CD1c-positive myeloid dendritic cell (primary cell): Measurements from ENCODE around the gene COPS8.

ENCODE experiments used
- DNase-seq: peaks from one replicate; pipeline ENCODE4 v3.0.0-alpha.2; 2016; ENCODE audit errors: extremely low spot score

COPS8 gene

DNA sequence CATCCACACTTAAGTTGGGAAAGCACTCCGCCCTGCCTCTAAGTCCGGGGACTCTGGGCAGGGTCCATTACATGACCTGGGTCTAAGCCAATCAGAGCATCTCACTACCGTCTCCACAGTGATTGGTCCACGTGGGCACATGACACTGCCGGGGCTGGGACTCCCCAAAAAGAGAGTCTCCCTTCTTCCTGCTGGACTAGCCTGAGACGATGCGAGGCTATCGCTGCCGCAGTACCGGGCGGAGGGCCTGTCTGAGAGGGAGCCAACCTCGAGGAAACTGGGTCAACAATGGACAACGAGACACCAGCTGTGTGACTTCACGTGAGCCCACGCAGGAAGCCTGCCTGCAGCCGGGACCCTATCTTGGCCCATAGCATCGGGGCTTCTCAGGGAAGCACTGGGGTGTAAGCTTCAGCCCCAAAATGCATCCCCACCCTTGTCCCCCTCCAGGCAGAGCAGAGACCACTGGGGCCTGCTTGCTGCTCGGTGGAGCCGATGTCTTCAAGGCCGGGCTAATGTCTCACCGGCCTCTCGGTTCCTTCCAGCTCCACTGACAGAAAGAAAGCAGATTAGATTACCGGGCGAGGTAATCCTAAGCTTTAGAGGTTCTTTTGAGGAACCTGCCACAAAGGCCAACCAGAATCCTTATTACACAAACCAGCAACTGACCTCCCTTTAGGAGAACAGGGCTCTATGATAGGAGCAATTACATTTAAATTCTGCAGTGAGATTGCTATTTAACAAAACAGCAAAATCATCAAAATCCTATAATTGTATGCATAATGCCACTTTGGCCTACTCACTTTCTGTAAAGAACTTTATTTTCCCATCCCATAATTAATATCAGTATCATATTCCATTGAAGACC is 21.3 kb upstream of the COPS8 start:
- DNase-seq: peak; percentile 9

DNA sequence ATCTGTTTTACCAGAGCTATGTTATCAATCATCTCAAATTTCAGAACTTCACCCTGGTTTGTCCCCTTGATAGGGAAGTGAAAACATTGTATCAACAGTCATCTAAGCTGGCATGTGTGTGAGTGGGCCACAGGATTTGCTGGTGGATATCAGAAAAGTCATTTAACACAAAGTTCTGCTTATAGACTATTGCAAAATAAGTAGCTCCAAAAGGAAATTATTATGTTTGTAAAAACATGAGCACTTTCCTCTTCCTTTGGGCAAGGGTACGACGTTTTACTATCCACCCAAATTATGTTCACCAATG is 20.7 kb upstream of the COPS8 start:
- DNase-seq: peak; percentile 28

DNA sequence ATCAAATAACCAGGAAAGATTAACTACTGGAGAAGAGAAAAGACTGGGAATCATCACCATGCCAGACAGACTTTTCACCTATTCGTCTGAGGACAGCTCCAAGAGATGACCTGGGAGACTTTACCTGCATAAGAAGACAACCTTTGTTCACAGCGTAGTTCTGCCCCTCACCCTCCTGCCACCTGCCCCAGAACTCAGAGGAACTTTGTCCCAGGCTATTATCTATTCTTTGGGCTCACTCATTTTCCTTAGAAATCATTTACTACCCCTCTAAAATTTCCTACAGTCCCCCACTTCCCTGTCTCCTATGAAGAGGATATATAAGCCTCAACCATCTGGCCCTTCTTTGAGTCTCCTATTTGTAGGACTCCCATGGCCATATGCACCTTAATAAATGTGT is 19.3 kb upstream of the COPS8 start:
- DNase-seq: no peak

DNA sequence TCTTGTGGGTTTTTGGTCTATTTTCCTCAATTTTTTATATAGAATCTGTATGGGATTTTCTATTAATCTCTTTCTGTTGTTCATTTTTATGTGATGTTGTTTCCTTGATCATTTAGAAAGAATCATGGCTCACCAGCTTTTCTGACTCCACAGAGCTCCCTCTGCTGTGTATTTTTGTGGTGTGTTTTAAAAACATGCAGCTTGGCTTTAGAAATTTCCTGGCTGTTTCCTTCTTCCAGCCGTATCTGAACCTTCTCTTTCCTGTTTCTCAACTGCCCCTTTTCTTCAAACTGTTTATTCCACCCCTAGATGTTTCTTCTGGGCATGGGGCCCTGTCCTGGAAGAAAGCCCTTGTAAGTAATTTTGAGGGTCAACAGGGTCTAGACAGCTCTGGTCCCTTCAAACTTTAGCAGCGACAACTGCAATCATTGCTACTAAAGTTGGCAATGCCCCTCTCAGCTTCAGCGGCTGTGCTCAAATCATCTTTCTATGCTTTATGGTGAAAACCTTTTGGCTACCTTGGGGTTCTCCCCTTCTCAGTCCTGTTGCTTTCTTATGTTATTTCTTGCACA is 17.6 kb upstream of the COPS8 start:
- DNase-seq: no peak

DNA sequence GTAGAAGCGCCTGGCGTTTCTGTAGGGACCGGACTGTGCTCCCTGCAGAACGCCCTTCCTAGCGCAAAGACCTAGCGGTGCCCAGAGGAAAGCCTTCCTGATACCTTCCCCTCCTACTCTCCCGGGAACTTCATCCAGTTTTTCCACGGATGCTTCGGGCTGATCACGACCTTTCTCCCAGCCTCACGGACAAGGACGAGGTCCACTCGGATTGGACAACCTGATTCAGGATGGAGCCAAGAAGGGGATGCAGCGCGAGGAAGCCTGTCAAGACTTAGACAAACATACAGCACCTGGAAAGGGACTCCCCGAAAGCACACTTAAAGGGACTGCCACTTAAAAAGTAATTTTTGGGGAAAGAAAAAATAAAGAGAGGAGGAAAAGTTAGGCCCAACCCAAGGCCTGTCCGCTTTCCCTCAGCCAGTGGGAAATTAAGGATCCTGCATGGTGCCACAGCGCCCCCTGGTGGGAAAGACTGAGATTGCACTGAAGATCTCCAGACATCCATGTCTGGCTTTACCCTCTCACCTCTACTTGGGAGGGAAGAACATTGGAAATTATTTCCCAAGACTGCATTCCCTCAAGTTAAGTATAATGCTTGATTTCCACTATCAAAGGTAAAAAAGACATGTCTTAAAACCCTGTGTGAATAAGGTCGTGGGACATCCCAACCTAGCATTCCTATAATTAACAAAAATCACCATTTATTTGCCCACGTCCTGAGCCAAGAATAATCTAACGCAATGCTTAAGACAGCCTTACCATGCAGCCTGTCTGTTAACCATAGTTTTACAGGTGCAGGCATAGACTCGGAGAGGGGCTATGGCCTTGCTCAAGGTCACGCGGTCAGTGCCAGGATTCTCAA is 13.4 kb upstream of the COPS8 start:
- DNase-seq: peak; percentile 80

DNA sequence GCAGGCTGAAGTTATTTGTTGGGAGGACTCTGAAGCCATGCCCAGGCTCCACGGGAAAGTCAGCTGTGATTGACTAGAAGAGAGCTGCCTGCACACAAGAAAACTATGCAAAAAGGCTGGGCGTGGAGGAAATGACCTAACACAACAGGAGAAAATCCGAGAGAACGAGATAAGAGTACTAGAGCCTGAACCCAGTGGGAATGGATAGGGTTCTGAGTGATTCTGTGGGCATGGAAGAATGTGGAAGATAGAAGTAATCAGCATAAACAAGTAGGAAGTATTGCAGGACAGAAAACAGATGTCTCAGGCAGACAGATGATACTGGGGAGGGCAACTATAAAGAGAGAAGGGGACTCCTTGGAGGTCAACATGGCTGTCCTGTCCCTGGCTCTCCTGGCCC is 12.1 kb upstream of the COPS8 start:
- no peak for DNase-seq

DNA sequence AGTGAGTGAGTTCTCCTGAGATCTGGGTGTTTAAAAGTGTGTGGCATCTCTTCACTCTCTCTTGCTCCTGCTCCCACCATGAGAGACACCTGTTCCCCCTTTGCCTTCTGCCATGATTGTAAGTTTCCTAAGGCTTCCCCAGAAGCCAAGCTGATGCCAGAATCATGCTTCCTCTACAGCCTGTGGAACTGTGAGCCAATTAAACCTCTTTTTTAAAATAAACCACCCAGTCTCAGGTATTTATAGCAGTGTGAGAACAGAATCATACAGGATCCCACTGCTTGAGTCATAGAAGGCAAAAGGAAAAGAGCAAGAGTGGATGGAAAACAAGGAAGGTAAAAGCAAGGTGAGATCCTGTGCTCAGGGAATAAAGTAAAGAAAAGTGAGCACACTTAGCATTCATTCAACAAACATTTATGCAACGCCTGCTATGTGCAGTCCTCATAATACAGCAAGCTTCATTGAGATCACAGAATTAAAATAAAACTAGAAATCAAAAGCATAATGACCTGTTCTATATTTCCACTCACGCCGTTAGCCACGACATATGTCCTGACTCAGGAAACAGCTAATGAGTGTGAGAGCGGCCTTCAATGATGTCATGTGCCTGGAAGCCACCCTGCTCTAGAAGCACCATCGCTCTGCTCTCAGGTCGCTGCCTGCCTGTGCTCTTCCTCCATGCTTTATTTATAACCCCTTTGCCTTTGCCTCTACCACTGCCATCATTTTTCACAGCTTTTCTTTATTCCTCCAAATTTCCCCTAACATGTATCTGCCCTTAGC is 11.3 kb upstream of the COPS8 start:
- no peak for DNase-seq

DNA sequence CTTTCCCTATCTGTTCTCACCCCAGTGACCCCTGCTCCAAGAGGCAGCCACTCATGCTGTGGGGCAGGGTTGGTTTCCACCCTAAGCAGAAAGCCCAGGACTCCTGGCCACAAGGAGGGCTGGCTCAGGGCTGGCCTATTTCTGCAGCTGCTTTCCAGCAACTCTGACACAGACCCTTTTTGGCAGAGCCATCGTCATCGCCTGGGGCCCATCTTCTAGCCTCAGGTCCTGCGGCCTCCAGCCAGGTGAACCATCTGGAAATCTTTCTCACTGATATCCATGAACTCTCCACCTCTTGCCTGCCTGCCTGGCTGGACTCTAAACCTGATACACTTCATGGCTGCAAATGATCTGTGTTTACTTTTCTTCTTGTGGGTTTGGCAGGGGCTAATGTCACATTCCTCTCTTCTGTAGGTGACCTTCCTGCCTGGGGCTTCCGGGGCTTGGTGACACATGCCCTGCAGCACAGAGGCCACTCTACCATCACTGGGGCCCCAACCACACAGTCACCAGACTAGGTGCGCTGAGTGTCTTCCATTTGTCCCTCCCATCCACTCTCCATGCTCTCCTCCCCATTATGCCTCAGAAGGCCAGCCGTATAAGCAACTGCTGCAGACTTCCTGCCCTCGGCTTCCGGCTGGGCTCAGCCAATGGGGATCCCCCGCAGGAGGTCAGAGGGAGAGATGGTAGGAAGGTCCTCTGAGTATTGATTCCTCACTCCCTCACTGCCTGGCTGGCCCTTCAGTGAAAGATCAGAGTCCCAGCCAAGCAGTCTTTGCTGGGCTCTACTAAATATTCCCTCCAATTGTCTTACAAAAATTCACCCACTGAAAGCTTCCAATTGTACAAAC is 9.7 kb upstream of the COPS8 start:
- DNase-seq: no peak

DNA sequence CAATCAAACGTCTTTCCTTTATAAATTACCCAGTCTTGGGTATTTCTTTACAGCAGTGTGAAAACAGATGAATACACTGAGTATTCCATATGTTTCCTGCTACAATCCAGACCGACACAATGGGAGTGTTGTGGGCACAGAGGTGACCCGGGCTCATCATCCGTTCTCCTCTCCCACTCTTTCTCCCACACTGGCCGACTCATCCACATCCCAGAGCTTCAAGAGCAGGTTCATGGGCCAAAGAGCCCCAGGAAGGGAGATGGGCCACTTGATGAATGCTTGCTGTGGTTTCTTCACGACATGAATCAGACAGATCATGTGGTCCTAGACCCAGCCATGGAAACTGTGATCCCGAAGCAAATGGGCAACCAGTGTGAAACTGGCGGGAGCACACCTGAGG is 4.1 kb upstream of the COPS8 start:
- DNase-seq: no peak

DNA sequence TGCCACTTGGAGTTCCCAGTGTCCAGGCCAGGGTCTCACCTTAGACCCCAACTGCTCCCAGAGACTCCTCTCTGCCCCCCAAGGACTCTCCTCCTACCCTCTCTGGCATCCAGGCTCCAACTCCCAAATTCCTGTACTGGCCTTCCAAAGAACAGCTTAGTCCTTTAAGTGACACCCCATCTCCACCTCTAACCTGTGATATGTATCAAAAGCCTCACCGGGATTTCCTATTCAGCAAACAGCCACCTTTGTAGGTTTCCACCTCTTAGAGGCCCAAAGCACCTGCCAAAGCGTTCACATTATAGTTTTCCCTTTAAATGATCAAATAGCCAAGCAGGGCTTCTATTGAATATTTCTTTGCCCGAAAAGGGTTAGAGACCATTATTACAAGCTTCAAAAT is 2.7 kb upstream of the COPS8 start:
- DNase-seq: no peak

DNA sequence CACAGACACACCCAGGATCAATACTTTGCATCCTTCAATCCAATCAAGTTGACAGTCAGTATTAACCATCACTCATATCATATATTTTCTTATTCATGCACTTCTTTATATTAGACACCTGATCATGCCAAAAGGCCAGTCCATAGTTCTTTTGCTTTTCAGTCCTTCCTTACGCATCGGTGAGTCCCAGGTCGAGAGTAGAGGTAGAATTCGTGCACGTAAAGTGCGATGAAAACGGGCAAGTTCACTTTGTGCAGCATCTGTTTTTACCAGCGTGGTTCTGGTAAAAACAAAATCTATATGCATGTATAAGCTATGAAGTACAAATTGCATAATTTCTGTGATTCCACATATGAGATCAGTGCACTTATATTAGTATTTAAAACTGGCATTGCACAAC is 1.2 kb upstream of the COPS8 start:
- no peak for DNase-seq

DNA sequence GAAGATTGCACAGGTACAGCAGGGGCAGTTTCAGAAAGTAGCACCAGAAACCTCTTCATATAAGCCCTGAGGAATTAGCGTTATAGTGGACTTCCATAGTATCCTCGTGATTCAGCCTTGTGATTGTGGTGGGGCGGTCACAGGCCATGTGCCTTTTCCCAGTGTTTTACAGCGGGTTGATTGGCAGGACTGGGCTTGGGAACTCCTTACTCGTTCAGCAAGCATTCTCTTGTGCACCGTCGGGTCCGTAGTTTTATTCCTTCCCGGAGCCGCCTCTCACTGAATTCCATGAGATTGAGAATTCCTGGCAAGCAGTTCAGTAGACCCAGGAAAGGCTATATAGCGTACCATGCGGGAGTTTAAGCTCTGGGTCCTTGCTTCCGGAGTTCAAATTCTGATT is 5.2 kb downstream of the COPS8 start:
- no peak for DNase-seq

DNA sequence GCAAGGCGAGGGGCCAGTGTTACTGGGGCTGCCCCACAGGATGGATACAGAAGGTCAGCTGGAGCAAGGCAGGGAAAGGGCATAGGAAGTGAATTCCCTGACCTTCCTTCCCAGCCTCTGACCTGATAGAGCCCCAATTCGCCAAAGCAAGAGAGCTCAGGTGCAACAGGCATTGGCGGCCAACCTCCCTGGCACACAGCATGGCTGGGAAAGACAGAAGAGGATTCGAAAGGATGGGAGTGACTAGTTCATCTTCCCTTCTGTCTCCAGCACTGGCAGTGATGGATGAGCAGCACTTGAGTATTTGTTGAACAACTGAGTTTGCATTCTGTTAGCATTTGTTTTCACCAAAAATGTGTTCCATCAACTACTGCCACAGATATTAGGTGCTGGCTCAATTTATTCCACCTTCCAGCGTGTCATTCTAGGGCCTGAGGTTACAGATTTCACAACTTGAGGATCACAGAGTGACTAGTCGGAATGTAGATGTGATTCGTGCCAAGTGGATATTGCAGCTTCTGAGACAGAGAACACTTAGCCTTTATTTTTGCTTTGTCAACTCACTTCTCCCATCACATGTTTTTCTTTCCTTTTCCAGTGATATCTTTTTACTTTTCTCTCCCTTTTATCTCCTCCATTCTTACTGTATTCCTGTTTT is 6.2 kb downstream of the COPS8 start:
- no peak for DNase-seq

DNA sequence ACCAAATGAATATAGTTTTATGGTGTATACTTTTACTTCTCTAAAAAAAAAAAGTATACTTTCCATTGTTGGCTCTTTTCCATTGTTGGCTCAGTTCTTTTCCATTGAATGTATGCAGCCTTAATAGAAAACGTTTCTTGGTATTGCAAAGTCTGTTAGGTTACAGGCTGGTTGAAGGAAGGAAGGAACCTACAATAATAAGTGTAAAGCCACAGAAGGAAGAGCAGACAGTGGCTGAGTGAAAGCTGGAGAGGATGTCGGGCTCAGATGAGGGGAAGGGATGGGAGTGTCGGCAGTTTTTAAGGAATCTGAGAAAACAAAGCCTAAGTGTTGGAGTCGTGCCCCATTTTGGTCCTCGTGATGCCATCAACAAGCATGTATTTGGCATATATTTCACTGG is 6.8 kb downstream of the COPS8 start:
- no peak for DNase-seq

DNA sequence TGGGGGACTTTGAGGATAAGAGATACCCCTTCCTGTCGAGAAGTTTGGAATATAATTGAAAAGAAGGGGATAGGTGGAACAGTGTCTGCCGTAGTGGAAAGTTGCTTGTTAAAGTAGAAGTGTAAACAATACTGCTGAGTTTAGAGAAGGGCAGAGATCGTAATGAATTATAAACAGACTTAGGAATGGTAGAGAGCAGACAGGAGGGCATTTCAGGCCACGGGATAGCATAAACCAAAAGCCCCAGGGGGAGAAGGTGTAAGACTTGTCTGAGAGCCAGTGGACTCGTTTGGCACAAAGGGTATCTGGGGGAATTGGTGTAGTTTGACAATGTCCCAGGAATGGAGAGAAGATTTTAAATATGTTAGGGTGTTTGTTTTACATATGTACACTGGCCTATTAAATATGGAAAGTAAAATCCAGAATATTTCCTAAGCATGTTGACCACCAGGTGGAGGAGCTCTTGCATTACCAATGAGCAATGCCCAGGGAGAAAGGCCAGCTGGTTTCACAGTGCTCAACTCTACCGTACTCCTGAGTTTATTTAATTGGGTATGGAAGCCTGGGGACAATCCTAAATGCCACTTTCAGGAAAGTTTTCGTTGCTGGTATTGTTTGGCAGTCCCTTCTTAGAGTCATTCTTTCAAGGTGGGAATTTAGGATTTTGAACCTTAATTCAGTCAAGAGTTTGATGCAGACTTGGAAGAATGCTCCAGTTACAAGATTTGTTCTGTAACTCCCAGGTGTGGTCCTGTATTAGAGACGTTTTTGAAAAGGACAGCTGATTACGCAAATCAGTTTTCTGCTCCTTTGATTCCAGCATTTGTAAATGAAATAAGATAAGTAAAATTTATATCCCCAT is 7.5 kb downstream of the COPS8 start:
- no peak for DNase-seq

DNA sequence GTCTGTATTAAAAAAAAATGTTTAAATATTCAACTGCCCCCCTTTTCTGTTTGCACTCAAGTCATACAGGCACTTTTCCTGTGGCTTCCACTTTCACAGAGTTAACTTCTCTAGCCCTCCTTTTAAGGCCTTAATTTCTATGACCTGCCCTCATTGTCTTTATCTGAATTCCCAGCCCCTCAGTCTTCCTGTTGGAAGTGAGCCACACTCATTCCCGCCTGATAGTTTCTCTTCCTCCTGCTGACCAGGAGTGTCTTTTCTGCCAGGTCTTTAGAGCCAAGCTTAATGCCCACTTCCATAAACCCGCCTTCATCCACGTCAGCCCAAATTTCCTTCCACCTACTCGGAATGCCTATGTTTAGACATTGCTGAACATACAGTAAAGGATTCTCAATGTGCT is 10.5 kb downstream of the COPS8 start:
- DNase-seq: no peak

DNA sequence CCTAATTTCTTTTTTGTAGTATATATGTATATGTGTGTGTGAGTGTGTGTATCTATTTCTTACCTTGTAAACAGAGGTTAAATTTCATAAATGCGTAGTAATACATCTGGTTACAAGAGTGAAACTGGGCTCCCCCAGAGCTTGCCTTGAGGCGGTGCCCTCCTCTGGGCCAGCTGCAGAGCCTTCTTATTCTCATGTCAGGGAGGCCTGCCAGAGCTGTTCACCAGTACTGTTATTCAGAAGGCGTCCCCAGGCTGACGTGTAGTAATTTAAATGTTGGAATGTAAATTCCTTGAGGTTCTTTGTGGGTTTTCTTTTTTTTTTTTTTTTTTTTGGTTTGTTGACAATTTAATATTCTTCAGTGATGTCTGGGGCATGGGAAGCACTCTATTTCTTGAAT is 11.2 kb downstream of the COPS8 start:
- DNase-seq: no peak

DNA sequence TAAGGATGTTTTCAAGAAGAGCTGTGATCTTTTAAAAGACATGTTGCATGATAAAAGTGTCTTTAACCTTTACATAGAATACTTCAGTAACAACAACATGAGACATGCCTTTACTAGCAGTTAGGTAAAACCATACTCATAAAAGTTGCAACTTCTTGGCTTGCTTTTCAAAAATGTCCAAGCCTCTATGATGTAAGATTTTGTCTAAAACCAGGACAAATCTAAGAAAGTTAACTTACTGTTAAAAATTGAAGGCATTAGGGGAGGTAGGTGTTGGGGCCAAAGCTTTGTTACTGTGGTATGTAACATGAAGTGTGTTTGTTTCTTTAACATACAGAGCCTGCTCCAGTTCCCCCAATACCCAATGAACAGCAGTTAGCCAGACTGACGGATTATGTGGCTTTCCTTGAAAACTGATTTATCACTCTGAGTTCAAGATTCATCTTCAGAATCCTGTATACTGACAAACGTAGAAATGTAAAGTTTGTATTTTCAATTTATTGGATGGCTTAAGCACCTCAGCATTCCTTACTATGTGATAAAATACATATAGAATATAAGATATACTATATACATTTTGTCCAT is 11.7 kb downstream of the COPS8 start:
- DNase-seq: no peak
